ENCODE data around the gene OR1A1. TPM values are rescaled to one million over a fixed set of nuclear protein-coding genes. Genes with fewer than 3 reads are reported as not detected.

Gene OR1A1, protein sequence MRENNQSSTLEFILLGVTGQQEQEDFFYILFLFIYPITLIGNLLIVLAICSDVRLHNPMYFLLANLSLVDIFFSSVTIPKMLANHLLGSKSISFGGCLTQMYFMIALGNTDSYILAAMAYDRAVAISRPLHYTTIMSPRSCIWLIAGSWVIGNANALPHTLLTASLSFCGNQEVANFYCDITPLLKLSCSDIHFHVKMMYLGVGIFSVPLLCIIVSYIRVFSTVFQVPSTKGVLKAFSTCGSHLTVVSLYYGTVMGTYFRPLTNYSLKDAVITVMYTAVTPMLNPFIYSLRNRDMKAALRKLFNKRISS
- total RNA-seq (not detected), polyA plus RNA-seq (not detected)
- long read RNA-seq, donor 1: 0 reads
- long read RNA-seq, donor 2: 0 reads
- long read RNA-seq, donor 3: 0 reads
- long read RNA-seq, donor 4: 0 reads
- long read RNA-seq, donor 5: 0 reads

DNA sequence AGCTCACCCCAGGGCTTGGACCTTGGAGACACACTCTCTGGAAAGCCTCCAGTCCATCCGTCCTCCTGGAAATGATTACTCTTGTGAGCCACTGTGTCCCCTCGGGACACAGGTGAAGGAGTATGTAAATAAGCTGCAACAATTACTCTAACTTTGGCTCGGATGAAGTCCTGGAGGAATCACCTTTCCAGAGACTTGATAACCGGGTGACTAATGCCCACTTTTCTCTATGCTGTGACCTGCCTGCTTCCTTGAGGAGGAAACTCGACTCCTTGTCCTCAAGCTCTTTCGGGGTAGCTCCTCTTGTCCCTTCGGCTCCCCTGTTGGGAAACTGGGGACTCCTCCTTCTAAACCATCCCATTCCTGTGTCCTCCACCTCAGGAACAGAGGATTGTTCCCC lies at the start of gene OR1A1:
OR1A1 (plus strand) TSS at position 301 of the 400 bp plus-strand sequence. CDS start 7,954 bp downstream, outside the sequence.
- Histone ChIP-seq H3K9me3 (ENCODE audit: control insufficient read depth in 4 of 4, insufficient read depth in 3 of 4, low read length in 3 of 4) (no peaks in the 10 kb centered on the region), H3K27ac (ENCODE audit: low read depth in 1 of 2, low read length in 1 of 2) (no peak within 1 kb of the TSS), H3K27me3 (ENCODE audit: control insufficient read depth in 3 of 3, insufficient read depth in 3 of 3, low read length in 2 of 3) (no peaks in the 10 kb centered on the region), H3K9ac (ENCODE audit: insufficient read depth in 1 of 2, low read length in 2 of 2) (no peak within 1 kb of the TSS), H3K4me3 (no peak within 1 kb of the TSS), H3K36me3 (ENCODE audit: control insufficient read depth in 4 of 4, insufficient read depth in 4 of 4, low read length in 4 of 4) (no peaks in the 10 kb centered on the region), H3K4me1 (ENCODE audit: control insufficient read depth in 5 of 5, insufficient read depth in 5 of 5, low read length in 5 of 5) (no peaks in the 10 kb centered on the region)
- TF ChIP-seq, protein P1, sequence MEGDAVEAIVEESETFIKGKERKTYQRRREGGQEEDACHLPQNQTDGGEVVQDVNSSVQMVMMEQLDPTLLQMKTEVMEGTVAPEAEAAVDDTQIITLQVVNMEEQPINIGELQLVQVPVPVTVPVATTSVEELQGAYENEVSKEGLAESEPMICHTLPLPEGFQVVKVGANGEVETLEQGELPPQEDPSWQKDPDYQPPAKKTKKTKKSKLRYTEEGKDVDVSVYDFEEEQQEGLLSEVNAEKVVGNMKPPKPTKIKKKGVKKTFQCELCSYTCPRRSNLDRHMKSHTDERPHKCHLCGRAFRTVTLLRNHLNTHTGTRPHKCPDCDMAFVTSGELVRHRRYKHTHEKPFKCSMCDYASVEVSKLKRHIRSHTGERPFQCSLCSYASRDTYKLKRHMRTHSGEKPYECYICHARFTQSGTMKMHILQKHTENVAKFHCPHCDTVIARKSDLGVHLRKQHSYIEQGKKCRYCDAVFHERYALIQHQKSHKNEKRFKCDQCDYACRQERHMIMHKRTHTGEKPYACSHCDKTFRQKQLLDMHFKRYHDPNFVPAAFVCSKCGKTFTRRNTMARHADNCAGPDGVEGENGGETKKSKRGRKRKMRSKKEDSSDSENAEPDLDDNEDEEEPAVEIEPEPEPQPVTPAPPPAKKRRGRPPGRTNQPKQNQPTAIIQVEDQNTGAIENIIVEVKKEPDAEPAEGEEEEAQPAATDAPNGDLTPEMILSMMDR (IDR thresholded peaks at IDR 0.05; ENCODE audit: control extremely low read depth, extremely low read depth): no peak
- ATAC-seq (ENCODE audit: insufficient read depth, low FRiP score) (no peak), DNase-seq (no peak)
- WGBS, 2 donors: 63 to 83% methylated on average over 7 of the region's 7 CpGs

DNA sequence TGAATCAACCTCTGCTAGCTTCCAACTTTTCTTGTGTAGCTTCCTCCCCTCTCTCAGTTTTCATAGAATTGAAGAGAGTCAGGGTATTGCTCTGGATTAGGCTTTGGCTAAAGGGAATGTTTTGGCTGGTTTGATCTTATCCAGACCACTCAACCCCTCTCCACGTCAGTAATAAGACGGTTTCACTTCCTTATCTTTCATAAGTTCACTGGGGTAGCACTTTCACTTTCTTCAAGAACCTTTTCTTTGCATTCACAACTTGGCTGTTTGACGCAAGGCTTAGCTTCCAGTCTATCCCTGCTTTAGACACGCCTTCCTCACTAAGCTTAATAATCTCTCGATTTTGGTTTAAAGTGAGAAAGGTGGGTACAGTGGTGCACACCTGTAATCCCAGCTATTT lies 39.9 kb upstream of the OR1A1 start:
- DNase-seq: peak in 1 of 3 donors; percentile 3
- TF ChIP-seq, protein P1 (IDR thresholded peaks at IDR 0.05; ENCODE audit: control extremely low read depth, extremely low read depth): no peak
- ATAC-seq (ENCODE audit: insufficient read depth, low FRiP score): no peak

DNA sequence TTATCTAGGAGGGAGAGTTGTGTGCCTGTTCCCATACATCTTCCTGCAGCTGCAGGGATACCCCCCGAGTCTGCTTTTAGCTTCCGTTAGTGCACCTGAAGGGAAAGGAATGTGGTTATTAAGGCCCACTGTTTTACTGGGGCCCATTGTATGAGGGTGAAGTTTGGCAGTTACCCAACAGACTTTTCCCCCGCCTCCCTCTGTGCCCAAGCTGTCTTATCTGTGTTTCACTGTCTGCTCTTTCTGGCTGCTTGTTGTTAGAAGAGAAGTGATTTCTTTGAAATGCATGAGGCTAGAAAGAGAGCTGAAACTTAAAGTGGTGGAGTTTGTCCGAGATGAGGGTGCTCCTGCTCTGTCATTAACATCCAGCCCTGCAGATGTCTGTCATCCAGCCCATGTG lies 17.5 kb upstream of the OR1A1 start:
- Histone ChIP-seq H3K4me1 (ENCODE audit: control insufficient read depth in 5 of 5, insufficient read depth in 5 of 5, low read length in 5 of 5) (no peaks in the 10 kb centered on the region), H3K36me3 (ENCODE audit: control insufficient read depth in 4 of 4, insufficient read depth in 4 of 4, low read length in 4 of 4) (no peaks in the 10 kb centered on the region), H3K9ac (ENCODE audit: insufficient read depth in 1 of 2, low read length in 2 of 2) (no peak overlapping the region), H3K27ac (ENCODE audit: low read depth in 1 of 2, low read length in 1 of 2) (no peak overlapping the region), H3K27me3 (ENCODE audit: control insufficient read depth in 3 of 3, insufficient read depth in 3 of 3, low read length in 2 of 3) (no peaks in the 10 kb centered on the region), H3K9me3 (ENCODE audit: control insufficient read depth in 4 of 4, insufficient read depth in 3 of 4, low read length in 3 of 4) (no peaks in the 10 kb centered on the region), H3K4me3 (no peak overlapping the region)
- 19 to 36% methylated on average over 4 of the region's 4 CpGs for WGBS, 2 donors
- DNase-seq (peak in 1 of 3 donors; percentile 12), ATAC-seq (ENCODE audit: insufficient read depth, low FRiP score) (no peak)
- TF ChIP-seq, protein P1 (IDR thresholded peaks at IDR 0.05; ENCODE audit: control extremely low read depth, extremely low read depth): no peak

More for the DNA sequence above, 39.9 kb upstream of the OR1A1 start:
- no peak overlapping the region for H3K4me3 ChIP-seq
- no peaks in the 10 kb centered on the region for H3K4me1 ChIP-seq (ENCODE audit: control insufficient read depth in 5 of 5, insufficient read depth in 5 of 5, low read length in 5 of 5)
- H3K36me3 ChIP-seq (ENCODE audit: control insufficient read depth in 4 of 4, insufficient read depth in 4 of 4, low read length in 4 of 4): no peaks in the 10 kb centered on the region
- no peaks in the 10 kb centered on the region for H3K27me3 ChIP-seq (ENCODE audit: control insufficient read depth in 3 of 3, insufficient read depth in 3 of 3, low read length in 2 of 3)
- peaks cover 0 to 12% (median 3%) of the 10 kb centered on the region in 4 donors for H3K9me3 ChIP-seq (ENCODE audit: control insufficient read depth in 4 of 4, insufficient read depth in 3 of 4, low read length in 3 of 4)
- H3K9ac ChIP-seq (ENCODE audit: insufficient read depth in 1 of 2, low read length in 2 of 2): no peak overlapping the region
- WGBS, 2 donors: 42 to 44% methylated on average over 5 of the region's 5 CpGs
- no peak overlapping the region for H3K27ac ChIP-seq (ENCODE audit: low read depth in 1 of 2, low read length in 1 of 2)
